Measurements from ENCODE around the gene PLEKHA7. TPM values are rescaled to one million over a fixed set of nuclear protein-coding genes. Genes with fewer than 3 reads are reported as not detected.

The PLEKHA7 gene
- total RNA-seq, 1 experiment from 2014 or later = 7.2 TPM

DNA sequence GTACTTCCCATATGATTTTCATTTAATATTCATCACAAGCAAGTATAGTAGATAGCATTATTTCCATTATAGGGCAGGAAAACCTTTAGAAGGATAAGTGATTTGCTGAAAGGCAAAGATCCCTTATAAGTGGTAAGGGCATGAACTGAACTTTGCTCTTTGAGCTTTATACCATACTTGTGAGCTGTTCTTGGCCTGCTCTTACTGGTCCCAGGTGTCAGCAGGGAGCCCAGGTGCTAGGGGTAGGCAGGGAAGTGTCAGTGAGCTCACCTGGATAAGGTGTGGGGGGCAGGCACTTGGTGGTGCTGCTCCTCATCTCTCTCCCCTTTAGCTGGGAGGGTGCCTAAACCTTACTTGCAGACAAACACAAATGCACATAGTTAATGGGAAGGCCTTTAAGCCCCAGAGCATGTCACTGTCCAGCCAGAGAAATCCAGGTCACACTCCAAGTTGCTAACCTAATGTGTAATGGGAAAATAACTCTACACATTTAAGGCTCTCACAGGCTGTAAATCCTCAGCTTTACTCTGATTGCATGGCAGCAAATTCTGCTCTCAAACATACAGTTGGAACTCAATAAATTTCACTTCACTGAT lies 114.4 kb downstream of the PLEKHA7 start:
- no peaks in the 10 kb centered on the region for H3K27me3 ChIP-seq (ENCODE audit: insufficient read depth, low read length)
- H3K4me3 ChIP-seq (replicated peaks in 1 of 2; ENCODE audit: low read depth in 1 of 2, low read length in 2 of 2) = no peak overlapping the region
- H3K36me3 ChIP-seq (ENCODE audit: control insufficient read depth in 1 of 2, insufficient read depth in 2 of 2, low read length in 2 of 2) = no peaks in the 10 kb centered on the region
- no peaks in the 10 kb centered on the region for H4K20me1 ChIP-seq (ENCODE audit: insufficient read depth)
- no peak for TF ChIP-seq TCF7L2 (IDR thresholded peaks at IDR 0.05; ENCODE audit: borderline replicate concordance, extremely low read depth, insufficient read depth, insufficient read length)
- no peak for TF ChIP-seq YY1 (IDR thresholded peaks at IDR 0.05; ENCODE audit: extremely low read depth, insufficient replicate concordance, low read depth, low read length)
- TF ChIP-seq, protein P1, sequence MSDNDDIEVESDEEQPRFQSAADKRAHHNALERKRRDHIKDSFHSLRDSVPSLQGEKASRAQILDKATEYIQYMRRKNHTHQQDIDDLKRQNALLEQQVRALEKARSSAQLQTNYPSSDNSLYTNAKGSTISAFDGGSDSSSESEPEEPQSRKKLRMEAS (IDR thresholded peaks at IDR 0.05) = no peak
- TF ChIP-seq, protein P2, sequence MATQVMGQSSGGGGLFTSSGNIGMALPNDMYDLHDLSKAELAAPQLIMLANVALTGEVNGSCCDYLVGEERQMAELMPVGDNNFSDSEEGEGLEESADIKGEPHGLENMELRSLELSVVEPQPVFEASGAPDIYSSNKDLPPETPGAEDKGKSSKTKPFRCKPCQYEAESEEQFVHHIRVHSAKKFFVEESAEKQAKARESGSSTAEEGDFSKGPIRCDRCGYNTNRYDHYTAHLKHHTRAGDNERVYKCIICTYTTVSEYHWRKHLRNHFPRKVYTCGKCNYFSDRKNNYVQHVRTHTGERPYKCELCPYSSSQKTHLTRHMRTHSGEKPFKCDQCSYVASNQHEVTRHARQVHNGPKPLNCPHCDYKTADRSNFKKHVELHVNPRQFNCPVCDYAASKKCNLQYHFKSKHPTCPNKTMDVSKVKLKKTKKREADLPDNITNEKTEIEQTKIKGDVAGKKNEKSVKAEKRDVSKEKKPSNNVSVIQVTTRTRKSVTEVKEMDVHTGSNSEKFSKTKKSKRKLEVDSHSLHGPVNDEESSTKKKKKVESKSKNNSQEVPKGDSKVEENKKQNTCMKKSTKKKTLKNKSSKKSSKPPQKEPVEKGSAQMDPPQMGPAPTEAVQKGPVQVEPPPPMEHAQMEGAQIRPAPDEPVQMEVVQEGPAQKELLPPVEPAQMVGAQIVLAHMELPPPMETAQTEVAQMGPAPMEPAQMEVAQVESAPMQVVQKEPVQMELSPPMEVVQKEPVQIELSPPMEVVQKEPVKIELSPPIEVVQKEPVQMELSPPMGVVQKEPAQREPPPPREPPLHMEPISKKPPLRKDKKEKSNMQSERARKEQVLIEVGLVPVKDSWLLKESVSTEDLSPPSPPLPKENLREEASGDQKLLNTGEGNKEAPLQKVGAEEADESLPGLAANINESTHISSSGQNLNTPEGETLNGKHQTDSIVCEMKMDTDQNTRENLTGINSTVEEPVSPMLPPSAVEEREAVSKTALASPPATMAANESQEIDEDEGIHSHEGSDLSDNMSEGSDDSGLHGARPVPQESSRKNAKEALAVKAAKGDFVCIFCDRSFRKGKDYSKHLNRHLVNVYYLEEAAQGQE (IDR thresholded peaks at IDR 0.05; ENCODE audit: low read depth) = no peak
- no peak for TF ChIP-seq ELF1 (IDR thresholded peaks at IDR 0.05; ENCODE audit: borderline replicate concordance, low read depth)
- TF ChIP-seq ZFX (IDR thresholded peaks at IDR 0.05) = no peak
- no peak for TF ChIP-seq JUND (IDR thresholded peaks at IDR 0.05)
- TF ChIP-seq SP1 (IDR thresholded peaks at IDR 0.05; ENCODE audit: low read depth) = no peak
- TF ChIP-seq, protein P3, sequence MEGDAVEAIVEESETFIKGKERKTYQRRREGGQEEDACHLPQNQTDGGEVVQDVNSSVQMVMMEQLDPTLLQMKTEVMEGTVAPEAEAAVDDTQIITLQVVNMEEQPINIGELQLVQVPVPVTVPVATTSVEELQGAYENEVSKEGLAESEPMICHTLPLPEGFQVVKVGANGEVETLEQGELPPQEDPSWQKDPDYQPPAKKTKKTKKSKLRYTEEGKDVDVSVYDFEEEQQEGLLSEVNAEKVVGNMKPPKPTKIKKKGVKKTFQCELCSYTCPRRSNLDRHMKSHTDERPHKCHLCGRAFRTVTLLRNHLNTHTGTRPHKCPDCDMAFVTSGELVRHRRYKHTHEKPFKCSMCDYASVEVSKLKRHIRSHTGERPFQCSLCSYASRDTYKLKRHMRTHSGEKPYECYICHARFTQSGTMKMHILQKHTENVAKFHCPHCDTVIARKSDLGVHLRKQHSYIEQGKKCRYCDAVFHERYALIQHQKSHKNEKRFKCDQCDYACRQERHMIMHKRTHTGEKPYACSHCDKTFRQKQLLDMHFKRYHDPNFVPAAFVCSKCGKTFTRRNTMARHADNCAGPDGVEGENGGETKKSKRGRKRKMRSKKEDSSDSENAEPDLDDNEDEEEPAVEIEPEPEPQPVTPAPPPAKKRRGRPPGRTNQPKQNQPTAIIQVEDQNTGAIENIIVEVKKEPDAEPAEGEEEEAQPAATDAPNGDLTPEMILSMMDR (IDR thresholded peaks at IDR 0.05 in 2 of 3, conservative IDR thresholded peaks at IDR 0.05 in 1 of 3; ENCODE audit: borderline replicate concordance in 1 of 3, insufficient read depth in 1 of 3, low read depth in 2 of 3, low read length in 2 of 3) = no peak
- TF ChIP-seq, protein P4, sequence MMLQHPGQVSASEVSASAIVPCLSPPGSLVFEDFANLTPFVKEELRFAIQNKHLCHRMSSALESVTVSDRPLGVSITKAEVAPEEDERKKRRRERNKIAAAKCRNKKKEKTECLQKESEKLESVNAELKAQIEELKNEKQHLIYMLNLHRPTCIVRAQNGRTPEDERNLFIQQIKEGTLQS (IDR thresholded peaks at IDR 0.05) = no peak
- no peak for TF ChIP-seq POLR2AphosphoS5 (IDR thresholded peaks at IDR 0.05; ENCODE audit: low read depth, low read length)
- TF ChIP-seq EGR1 (IDR thresholded peaks at IDR 0.05; ENCODE audit: low read depth) = no peak
- no peak for TF ChIP-seq EZH2phosphoT487 (IDR thresholded peaks at IDR 0.05; ENCODE audit: borderline replicate concordance)
- peaks cover 14 to 42% of the 10 kb centered on the region in 2 experiments for H3K4me1 ChIP-seq (ENCODE audit: control insufficient read depth in 1 of 2, insufficient read depth in 2 of 2, low read length in 2 of 2)
- no peak overlapping the region for H2AFZ ChIP-seq (ENCODE audit: low read depth, low read length, poor library complexity, severe bottlenecking)
- H3K4me2 ChIP-seq (ENCODE audit: low read length) = peak overlapping the region; percentile 21
- no peaks in the 10 kb centered on the region for H3K9me3 ChIP-seq (ENCODE audit: control insufficient read depth in 1 of 2, insufficient read depth in 1 of 2, low read depth in 1 of 2, low read length in 2 of 2)
- no peak for ATAC-seq
- no peaks in the 10 kb centered on the region for H3K79me2 ChIP-seq (ENCODE audit: insufficient read depth, low read length)
- H3K9me2 ChIP-seq (ENCODE audit: insufficient read depth) = no peaks in the 10 kb centered on the region; the same call in 1 of the 2 replicates
- H3K9ac ChIP-seq (ENCODE audit: low read length) = no peak overlapping the region
- intact Hi-C loops (cut with micrococcal nuclease) = no loop called here
- RAD21 ChIA-PET (ENCODE audit: low non-redundant PET in 1 of 2, low total read pairs in 2 of 2, uncharacterized antibody in 2 of 2, unreplicated experiment in 2 of 2) = no interaction called here
- H3K27ac ChIP-seq (ENCODE audit: low read depth, low read length) = no peak overlapping the region
- DNase-seq (ENCODE audit: low read depth, low spot score) = no peak
- BruUV-seq (replicated peaks) = no TSS peak
- CTCF ChIA-PET = no interaction called here
- POLR2A ChIA-PET = no interaction called here
